NCI-H2196 (cell line): ENCODE results near the gene ZNG1F.
"Not testable (repeated sequence)": the region's sequence is repeated elsewhere in the genome, so short reads cannot be mapped to it uniquely, and the experiment has no call there.

Source experiments
- DNase-seq: peaks from one replicate; lab custom pipeline; 2025; ENCODE audit not compliant: unreplicated experiment; lab: John Stamatoyannopoulos, UW

ZNG1F gene

GRCh38 chr9:41087157-41087780, 101.8 kb downstream of the ZNG1F start:
- not testable (repeated sequence) for DNase-seq

DNA sequence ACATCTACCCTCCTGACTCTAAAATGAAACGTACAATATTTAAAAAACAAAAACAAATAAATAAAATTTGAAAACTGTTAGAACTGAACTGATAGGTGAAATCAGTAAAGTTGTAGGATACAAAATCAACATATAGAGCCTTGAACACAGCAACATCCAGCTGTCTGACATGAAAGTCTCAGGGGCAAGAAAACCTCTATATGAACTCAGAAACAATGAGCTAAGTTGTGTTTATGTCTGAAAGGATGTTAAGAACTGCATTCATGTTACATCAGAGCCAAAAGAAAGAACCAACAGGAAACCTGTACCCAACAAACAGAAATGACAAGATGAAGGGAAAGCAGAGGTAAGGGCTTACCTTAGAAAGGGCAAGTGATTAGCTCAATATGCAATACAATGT, 102.4 kb downstream of the ZNG1F start:
- DNase-seq, result not testable (repeated sequence)

- not testable (repeated sequence) for DNase-seq
Measured at GRCh38 chr9:41086215-41086614, 102.9 kb downstream of the ZNG1F start.

DNA sequence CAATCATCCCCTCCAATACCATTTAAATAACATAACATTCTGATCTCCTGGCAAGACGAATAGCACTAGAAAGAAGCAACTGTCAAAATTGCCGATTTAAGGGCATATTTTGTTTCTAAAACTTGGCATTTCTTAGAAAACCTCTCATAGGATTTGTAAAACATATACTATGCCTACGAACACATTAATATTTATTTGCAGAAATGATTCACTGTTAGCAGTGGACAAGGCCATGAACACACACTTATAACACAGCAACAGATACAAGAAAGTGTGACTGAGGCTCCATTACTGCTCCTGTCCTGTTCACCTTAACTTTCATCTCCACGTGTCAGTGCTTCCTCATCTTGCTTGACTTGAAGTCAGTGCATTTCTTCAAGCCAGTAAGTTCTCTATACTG, 106.8 kb downstream of the ZNG1F start:
- DNase-seq, result not testable (repeated sequence)
